Measurements from ENCODE around the gene NIPAL1.

Gene NIPAL1

GRCh38 chr4:48085821-48086589, 69.4 kb downstream of the NIPAL1 start:
- no peak for DNase-seq (ENCODE audit: low read depth)

More at GRCh38 chr4:48085821-48086589, 69.4 kb downstream of the NIPAL1 start:
- H3K4me3 ChIP-seq (ENCODE audit: control insufficient read depth, low read depth, low read length) = no peak overlapping the region
- TF ChIP-seq, protein P1, sequence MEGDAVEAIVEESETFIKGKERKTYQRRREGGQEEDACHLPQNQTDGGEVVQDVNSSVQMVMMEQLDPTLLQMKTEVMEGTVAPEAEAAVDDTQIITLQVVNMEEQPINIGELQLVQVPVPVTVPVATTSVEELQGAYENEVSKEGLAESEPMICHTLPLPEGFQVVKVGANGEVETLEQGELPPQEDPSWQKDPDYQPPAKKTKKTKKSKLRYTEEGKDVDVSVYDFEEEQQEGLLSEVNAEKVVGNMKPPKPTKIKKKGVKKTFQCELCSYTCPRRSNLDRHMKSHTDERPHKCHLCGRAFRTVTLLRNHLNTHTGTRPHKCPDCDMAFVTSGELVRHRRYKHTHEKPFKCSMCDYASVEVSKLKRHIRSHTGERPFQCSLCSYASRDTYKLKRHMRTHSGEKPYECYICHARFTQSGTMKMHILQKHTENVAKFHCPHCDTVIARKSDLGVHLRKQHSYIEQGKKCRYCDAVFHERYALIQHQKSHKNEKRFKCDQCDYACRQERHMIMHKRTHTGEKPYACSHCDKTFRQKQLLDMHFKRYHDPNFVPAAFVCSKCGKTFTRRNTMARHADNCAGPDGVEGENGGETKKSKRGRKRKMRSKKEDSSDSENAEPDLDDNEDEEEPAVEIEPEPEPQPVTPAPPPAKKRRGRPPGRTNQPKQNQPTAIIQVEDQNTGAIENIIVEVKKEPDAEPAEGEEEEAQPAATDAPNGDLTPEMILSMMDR (IDR thresholded peaks at IDR 0.05; ENCODE audit: control insufficient read depth, insufficient read depth, low read depth, low read length, missing control alignments) = no peak
